IPS-18c (cell line): Measurements from ENCODE around the gene LNPK.
"Not testable (repeated sequence)": the region's sequence is repeated elsewhere in the genome, so short reads cannot be mapped to it uniquely, and the experiment has no call there.

Source experiments
- H3K4me3 ChIP-seq: 2 replicates; pipeline ENCODE4 v1.7.0; 2013; ENCODE audit warnings: low read depth, mild to moderate bottlenecking, low read length, moderate library complexity; ENCODE audit not compliant: insufficient read depth
- H3K9me3 ChIP-seq: one replicate; pipeline ENCODE4 v1.6.1; 2013; ENCODE audit warnings: mild to moderate bottlenecking, low read length, moderate library complexity; ENCODE audit not compliant: control insufficient read depth, insufficient read depth

Gene LNPK

GRCh38 chr2:175987126-175987525, 14.9 kb downstream of the LNPK start:
- not testable (repeated sequence) for H3K4me3 ChIP-seq, H3K9me3 ChIP-seq

- no peaks in the 10 kb centered on the region for H3K9me3 ChIP-seq
- H3K4me3 ChIP-seq = no peak overlapping the region
Measured at GRCh38 chr2:175984846-175985245, 17.2 kb downstream of the LNPK start.

GRCh38 chr2:175981551-175981950, 20.5 kb downstream of the LNPK start:
- Histone ChIP-seq H3K4me3 (no peak overlapping the region), H3K9me3 (no peaks in the 10 kb centered on the region)

GRCh38 chr2:175976391-175977157, 25.5 kb downstream of the LNPK start:
- no peak overlapping the region; the same call in 1 of the 2 replicates for H3K4me3 ChIP-seq
- no peaks in the 10 kb centered on the region for H3K9me3 ChIP-seq

GRCh38 chr2:175973373-175973772, 28.7 kb downstream of the LNPK start:
- Histone ChIP-seq H3K9me3 (no peaks in the 10 kb centered on the region), H3K4me3 (no peak overlapping the region)

GRCh38 chr2:175966839-175967238, 35.2 kb downstream of the LNPK start:
- Histone ChIP-seq H3K4me3 (no peak overlapping the region), H3K9me3 (no peaks in the 10 kb centered on the region)

GRCh38 chr2:175965773-175966172, 36.3 kb downstream of the LNPK start:
- H3K4me3 ChIP-seq = no peak overlapping the region
- H3K9me3 ChIP-seq = no peaks in the 10 kb centered on the region

- Histone ChIP-seq H3K9me3 (no peaks in the 10 kb centered on the region), H3K4me3 (no peak overlapping the region)
Measured at GRCh38 chr2:175964195-175964594, 37.9 kb downstream of the LNPK start.

- H3K4me3 ChIP-seq, H3K9me3 ChIP-seq: not testable (repeated sequence)
Measured at GRCh38 chr2:175963171-175963570, 38.9 kb downstream of the LNPK start.

- Histone ChIP-seq H3K9me3 (no peaks in the 10 kb centered on the region), H3K4me3 (no peak overlapping the region)
Measured at GRCh38 chr2:175957845-175958244, 44.2 kb downstream of the LNPK start.

GRCh38 chr2:175955136-175955535, 46.9 kb downstream of the LNPK start:
- Histone ChIP-seq H3K4me3 (no peak overlapping the region), H3K9me3 (no peaks in the 10 kb centered on the region)

GRCh38 chr2:175950512-175950911, 51.6 kb downstream of the LNPK start:
- no peaks in the 10 kb centered on the region for H3K9me3 ChIP-seq
- no peak overlapping the region for H3K4me3 ChIP-seq

- Histone ChIP-seq H3K4me3 (no peak overlapping the region), H3K9me3 (no peaks in the 10 kb centered on the region)
Measured at GRCh38 chr2:175948191-175948590, 53.9 kb downstream of the LNPK start.

- Histone ChIP-seq H3K4me3 (no peak overlapping the region), H3K9me3 (no peaks in the 10 kb centered on the region)
Measured at GRCh38 chr2:175947073-175947472, 55.0 kb downstream of the LNPK start.

GRCh38 chr2:175941699-175942098, 60.4 kb downstream of the LNPK start:
- Histone ChIP-seq H3K4me3 (no peak overlapping the region), H3K9me3 (no peaks in the 10 kb centered on the region)

- H3K9me3 ChIP-seq = no peaks in the 10 kb centered on the region
- H3K4me3 ChIP-seq = no peak overlapping the region
Measured at GRCh38 chr2:175937216-175937615, 64.9 kb downstream of the LNPK start.

- Histone ChIP-seq H3K9me3 (no peaks in the 10 kb centered on the region), H3K4me3 (no peak overlapping the region)
Measured at GRCh38 chr2:175935289-175936181, 66.5 kb downstream of the LNPK start.

- Histone ChIP-seq H3K9me3 (no peaks in the 10 kb centered on the region), H3K4me3 (no peak overlapping the region)
Measured at GRCh38 chr2:175932675-175933074, 69.4 kb downstream of the LNPK start.
